ENCODE results near the gene EPO.

Gene EPO

DNA sequence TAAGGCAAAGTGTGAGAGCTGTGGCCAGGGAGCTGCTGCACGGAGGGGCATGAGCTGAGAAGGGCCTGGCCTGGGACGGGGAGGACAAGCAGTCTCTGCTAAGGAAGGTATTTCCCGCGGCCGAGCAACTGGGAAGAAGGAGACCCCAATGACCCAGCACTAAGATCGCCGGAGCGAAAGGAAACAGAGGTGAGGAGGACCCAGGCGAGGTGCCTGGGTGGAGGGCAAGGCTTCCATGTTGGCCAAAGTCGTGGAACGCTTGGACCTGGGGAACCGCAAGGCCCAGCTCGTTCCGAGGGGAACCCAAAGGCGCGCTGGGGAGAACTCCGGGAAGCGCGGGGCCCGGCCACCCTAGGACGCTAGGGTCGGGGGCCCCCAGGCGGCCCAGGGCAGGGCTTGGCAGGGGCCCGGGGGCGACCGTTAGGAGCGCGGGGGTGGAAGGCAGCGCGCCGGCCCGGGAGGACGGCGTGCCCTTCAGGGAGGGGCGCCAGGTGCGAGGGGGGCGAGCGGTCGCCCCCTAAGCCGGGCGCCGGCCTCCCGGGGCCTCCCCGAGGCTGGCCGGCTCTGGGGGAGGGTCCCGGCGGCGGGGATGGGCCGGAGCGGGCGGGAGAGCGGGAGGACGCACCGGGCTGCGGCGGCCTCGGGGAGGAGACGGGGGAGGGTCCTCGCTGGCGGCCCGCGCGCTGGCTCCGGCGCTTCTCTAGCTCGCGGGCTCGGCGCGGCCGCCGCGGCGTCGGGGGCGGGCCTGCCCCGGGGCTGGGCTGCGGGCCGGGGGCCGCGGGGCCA is 26.8 kb upstream of the EPO start:
- peak overlapping the region; percentile 67 for H3K27ac ChIP-seq (replicated peaks)
- peak overlapping the region; percentile 65 for H3K4me3 ChIP-seq (replicated peaks; ENCODE audit: insufficient read depth, low read length)
- TF ChIP-seq, protein P1, sequence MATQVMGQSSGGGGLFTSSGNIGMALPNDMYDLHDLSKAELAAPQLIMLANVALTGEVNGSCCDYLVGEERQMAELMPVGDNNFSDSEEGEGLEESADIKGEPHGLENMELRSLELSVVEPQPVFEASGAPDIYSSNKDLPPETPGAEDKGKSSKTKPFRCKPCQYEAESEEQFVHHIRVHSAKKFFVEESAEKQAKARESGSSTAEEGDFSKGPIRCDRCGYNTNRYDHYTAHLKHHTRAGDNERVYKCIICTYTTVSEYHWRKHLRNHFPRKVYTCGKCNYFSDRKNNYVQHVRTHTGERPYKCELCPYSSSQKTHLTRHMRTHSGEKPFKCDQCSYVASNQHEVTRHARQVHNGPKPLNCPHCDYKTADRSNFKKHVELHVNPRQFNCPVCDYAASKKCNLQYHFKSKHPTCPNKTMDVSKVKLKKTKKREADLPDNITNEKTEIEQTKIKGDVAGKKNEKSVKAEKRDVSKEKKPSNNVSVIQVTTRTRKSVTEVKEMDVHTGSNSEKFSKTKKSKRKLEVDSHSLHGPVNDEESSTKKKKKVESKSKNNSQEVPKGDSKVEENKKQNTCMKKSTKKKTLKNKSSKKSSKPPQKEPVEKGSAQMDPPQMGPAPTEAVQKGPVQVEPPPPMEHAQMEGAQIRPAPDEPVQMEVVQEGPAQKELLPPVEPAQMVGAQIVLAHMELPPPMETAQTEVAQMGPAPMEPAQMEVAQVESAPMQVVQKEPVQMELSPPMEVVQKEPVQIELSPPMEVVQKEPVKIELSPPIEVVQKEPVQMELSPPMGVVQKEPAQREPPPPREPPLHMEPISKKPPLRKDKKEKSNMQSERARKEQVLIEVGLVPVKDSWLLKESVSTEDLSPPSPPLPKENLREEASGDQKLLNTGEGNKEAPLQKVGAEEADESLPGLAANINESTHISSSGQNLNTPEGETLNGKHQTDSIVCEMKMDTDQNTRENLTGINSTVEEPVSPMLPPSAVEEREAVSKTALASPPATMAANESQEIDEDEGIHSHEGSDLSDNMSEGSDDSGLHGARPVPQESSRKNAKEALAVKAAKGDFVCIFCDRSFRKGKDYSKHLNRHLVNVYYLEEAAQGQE (IDR thresholded peaks at IDR 0.05; ENCODE audit: insufficient replicate concordance, low read depth), result no peak
- TF ChIP-seq GABPA (IDR thresholded peaks at IDR 0.05; ENCODE audit: low read depth) (no peak), SPI1 (IDR thresholded peaks at IDR 0.05; ENCODE audit: borderline replicate concordance, low read depth) (no peak), POLR2AphosphoS5 (IDR thresholded peaks at IDR 0.05; ENCODE audit: low read depth) (no peak)
- TF ChIP-seq, protein P2, sequence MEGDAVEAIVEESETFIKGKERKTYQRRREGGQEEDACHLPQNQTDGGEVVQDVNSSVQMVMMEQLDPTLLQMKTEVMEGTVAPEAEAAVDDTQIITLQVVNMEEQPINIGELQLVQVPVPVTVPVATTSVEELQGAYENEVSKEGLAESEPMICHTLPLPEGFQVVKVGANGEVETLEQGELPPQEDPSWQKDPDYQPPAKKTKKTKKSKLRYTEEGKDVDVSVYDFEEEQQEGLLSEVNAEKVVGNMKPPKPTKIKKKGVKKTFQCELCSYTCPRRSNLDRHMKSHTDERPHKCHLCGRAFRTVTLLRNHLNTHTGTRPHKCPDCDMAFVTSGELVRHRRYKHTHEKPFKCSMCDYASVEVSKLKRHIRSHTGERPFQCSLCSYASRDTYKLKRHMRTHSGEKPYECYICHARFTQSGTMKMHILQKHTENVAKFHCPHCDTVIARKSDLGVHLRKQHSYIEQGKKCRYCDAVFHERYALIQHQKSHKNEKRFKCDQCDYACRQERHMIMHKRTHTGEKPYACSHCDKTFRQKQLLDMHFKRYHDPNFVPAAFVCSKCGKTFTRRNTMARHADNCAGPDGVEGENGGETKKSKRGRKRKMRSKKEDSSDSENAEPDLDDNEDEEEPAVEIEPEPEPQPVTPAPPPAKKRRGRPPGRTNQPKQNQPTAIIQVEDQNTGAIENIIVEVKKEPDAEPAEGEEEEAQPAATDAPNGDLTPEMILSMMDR (IDR thresholded peaks at IDR 0.05; ENCODE audit: insufficient read depth, low read length), result no peak
- DNase-seq (ENCODE audit: low read depth in 1 of 2, low spot score in 1 of 2), result no peak
- H3K27me3 ChIP-seq (ENCODE audit: insufficient read depth, poor library complexity, severe bottlenecking), result peaks cover 5% of the 10 kb centered on the region

DNA sequence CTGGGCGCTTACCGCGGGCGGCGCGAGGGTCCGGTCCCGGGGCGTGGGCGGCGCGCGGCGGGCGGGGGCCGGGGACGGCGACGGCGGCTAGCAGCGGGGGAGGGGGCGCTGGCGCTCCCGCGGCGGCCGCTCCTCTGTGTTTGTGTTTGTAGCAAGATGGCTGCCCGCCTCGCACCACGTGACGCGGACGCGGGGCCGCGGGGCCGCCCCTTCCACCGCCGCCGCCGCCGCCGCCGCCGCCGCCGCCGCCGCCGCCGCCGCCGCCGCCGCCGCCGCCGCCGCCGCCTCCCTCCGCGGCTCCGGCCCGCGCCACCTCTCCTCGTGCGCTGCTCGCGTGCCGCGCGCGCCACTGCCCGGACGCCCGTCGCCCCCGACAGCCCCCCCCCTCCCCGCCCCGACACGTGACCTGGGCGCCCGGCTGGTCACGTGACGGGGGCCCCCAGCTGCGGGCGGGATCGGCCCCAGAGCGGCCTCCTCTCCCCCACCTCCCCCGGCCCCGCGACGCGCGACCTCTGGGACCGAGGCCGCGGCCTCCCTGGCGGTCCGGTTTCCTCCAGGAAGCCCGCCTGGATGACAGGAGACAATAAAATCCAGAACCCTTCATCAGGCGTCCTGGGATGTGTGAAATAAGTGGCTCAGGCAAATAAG is 26.0 kb upstream of the EPO start, which contains the start of gene GIGYF1:
Gene GIGYF1 (minus strand): TSS at position 153 of the 648 bp plus-strand sequence. CDS start 6,012 bp downstream, outside the sequence.
- Histone ChIP-seq H3K27me3 (ENCODE audit: insufficient read depth, poor library complexity, severe bottlenecking) (peaks cover 5% of the 10 kb centered on the region), H3K4me3 (replicated peaks; ENCODE audit: insufficient read depth, low read length) (peak within 1 kb of the TSS; percentile 65), H3K27ac (replicated peaks) (peak within 1 kb of the TSS; percentile 67)
- TF ChIP-seq, protein P1 (IDR thresholded peaks at IDR 0.05; ENCODE audit: insufficient replicate concordance, low read depth), result no peak
- TF ChIP-seq POLR2AphosphoS5 (IDR thresholded peaks at IDR 0.05; ENCODE audit: low read depth), result peak; percentile 21; the same call in 1 of the 2 replicates
- peak; percentile 63 to 75 for DNase-seq (ENCODE audit: low read depth in 1 of 2, low spot score in 1 of 2)

DNA sequence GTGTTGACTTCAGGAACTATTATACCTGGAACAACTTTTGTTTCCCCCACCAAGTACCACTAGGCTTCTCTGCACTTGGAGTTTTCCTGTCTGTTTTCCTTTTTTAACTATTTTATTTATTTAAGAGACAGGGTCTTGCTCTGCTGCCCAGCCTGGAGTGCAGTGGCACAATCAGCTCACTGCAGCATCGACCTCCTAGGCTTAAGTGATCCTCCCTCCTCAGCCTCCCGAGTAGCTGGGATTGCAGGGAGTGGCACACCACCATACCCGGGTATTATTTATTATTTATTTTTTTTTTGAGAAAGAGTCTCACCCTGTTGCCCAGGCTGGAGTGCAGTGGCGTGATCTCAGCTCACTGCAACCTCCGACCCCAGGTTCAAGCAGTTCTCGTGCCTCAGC is 24.1 kb upstream of the EPO start:
- TF ChIP-seq SPI1 (IDR thresholded peaks at IDR 0.05; ENCODE audit: borderline replicate concordance, low read depth), result no peak
- TF ChIP-seq, protein P2 (IDR thresholded peaks at IDR 0.05; ENCODE audit: insufficient read depth, low read length), result no peak
- no peak for TF ChIP-seq GABPA (IDR thresholded peaks at IDR 0.05; ENCODE audit: low read depth)
- TF ChIP-seq POLR2AphosphoS5 (IDR thresholded peaks at IDR 0.05; ENCODE audit: low read depth), result no peak
- TF ChIP-seq, protein P1 (IDR thresholded peaks at IDR 0.05; ENCODE audit: insufficient replicate concordance, low read depth), result no peak
- no peak overlapping the region for H3K4me3 ChIP-seq (replicated peaks; ENCODE audit: insufficient read depth, low read length)
- H3K27ac ChIP-seq (replicated peaks), result no peak overlapping the region
- DNase-seq (ENCODE audit: low read depth in 1 of 2, low spot score in 1 of 2), result no peak
- H3K27me3 ChIP-seq (ENCODE audit: insufficient read depth, poor library complexity, severe bottlenecking), result peaks cover 5% of the 10 kb centered on the region
